Neuronal stem cell (in vitro differentiated cells): ENCODE data around the gene SERPINH1.

Experiments used
- DNase-seq: peaks from one replicate; pipeline ENCODE4 v3.0.0-alpha.2; 2013; ENCODE audit warnings: low spot score
- H2AFZ ChIP-seq: one replicate; pipeline ENCODE4 v1.6.1; 2013; ENCODE audit warnings: mild to moderate bottlenecking, low read length, inconsistent platforms
- H2AK5ac ChIP-seq: 2 replicates; pipeline ENCODE4 v1.6.1; 2013; ENCODE audit warnings: low read depth, mild to moderate bottlenecking, inconsistent platforms, low read length, moderate library complexity, mixed read lengths
- H2BK120ac ChIP-seq: 2 replicates; pipeline ENCODE4 v1.6.1; 2013; ENCODE audit warnings: low read depth, mild to moderate bottlenecking, inconsistent platforms, low read length, moderate library complexity, mixed read lengths
- H2BK12ac ChIP-seq: one replicate; pipeline ENCODE4 v1.6.1; 2013; ENCODE audit warnings: low read length, inconsistent platforms
- H2BK15ac ChIP-seq: 2 replicates; pipeline ENCODE4 v1.6.1; 2013; ENCODE audit warnings: mild to moderate bottlenecking, low read length, inconsistent platforms, mixed read lengths
- H2BK5ac ChIP-seq: one replicate; pipeline ENCODE4 v1.6.1; 2013; ENCODE audit warnings: inconsistent platforms, mild to moderate bottlenecking, low read length, moderate library complexity
- H3K14ac ChIP-seq: one replicate; pipeline ENCODE4 v1.6.1; 2013; ENCODE audit warnings: low read length, inconsistent platforms
- H3K18ac ChIP-seq: 2 replicates; pipeline ENCODE4 v1.6.1; 2013; ENCODE audit warnings: low read length, inconsistent platforms
- H3K23ac ChIP-seq: 2 replicates; pipeline ENCODE4 v1.6.1; 2013; ENCODE audit warnings: low read depth, mild to moderate bottlenecking, mixed read lengths, low read length, inconsistent platforms; ENCODE audit not compliant: poor library complexity
- H3K27ac ChIP-seq: replicated peaks from 3 replicates; pipeline ENCODE4 v1.5.1; 2013; ENCODE audit warnings: low read length, inconsistent platforms
- H3K27me3 ChIP-seq, 3 experiments: 2 replicates each; pipeline ENCODE4 v1.6.1; 2013; ENCODE audit warnings: low read length in 3 of 3, mild to moderate bottlenecking in 2 of 3, inconsistent platforms in 1 of 3, low read depth in 1 of 3, mixed read lengths in 1 of 3, moderate library complexity in 1 of 3; ENCODE audit not compliant: control insufficient read depth in 3 of 3, insufficient read depth in 3 of 3
- H3K36me3 ChIP-seq, 2 donors: replicated peaks in 1 of 2; 2 replicates each; pipeline ENCODE4 v1.6.1; 2013; ENCODE audit warnings: low read length in 2 of 2; ENCODE audit not compliant: control insufficient read depth in 2 of 2, insufficient read depth in 2 of 2
- H3K4ac ChIP-seq: 2 replicates; pipeline ENCODE4 v1.6.1; 2013; ENCODE audit warnings: inconsistent platforms, mild to moderate bottlenecking, low read length, moderate library complexity
- H3K4me1 ChIP-seq, 2 donors: 1 replicate in 1 of 2; 2 replicates in 1 of 2; pipeline ENCODE4 v1.6.1; 2013; ENCODE audit warnings: low read length in 2 of 2, low read depth in 1 of 2; ENCODE audit not compliant: control insufficient read depth in 2 of 2, insufficient read depth in 1 of 2
- H3K4me2 ChIP-seq: one replicate; pipeline ENCODE4 v1.6.1; 2013; ENCODE audit warnings: mild to moderate bottlenecking, low read length, inconsistent platforms; ENCODE audit not compliant: insufficient read depth, poor library complexity, severe bottlenecking
- H3K4me3 ChIP-seq, 2 donors: 2 replicates each; pipeline ENCODE4 v1.5.1; 2013; ENCODE audit warnings: low read length in 2 of 2, mild to moderate bottlenecking in 2 of 2, inconsistent platforms in 1 of 2, moderate library complexity in 1 of 2
- H3K79me1 ChIP-seq: one replicate; pipeline ENCODE4 v1.6.1; 2013; ENCODE audit warnings: low read depth, mild to moderate bottlenecking, inconsistent platforms, low read length, moderate library complexity
- H3K9ac ChIP-seq: one replicate; pipeline ENCODE4 v1.6.1; 2013; ENCODE audit warnings: mild to moderate bottlenecking, low read depth, low read length, inconsistent platforms; ENCODE audit not compliant: poor library complexity
- H3K9me3 ChIP-seq, 2 donors: replicated peaks in 1 of 2; 2 replicates each; pipeline versions ENCODE3 to v1.6.1; 2013; ENCODE audit warnings: low read length in 2 of 2, mild to moderate bottlenecking in 2 of 2, inconsistent platforms in 1 of 2, low read depth in 1 of 2, mixed read lengths in 1 of 2, moderate library complexity in 1 of 2; ENCODE audit not compliant: control insufficient read depth in 2 of 2, insufficient read depth in 1 of 2
- H4K8ac ChIP-seq: one replicate; pipeline ENCODE4 v1.6.1; 2013; ENCODE audit warnings: low read depth, mild to moderate bottlenecking, inconsistent platforms, low read length, moderate library complexity
- H4K91ac ChIP-seq: one replicate; pipeline ENCODE4 v1.6.1; 2013; ENCODE audit warnings: low read length, low read depth, mild to moderate bottlenecking, inconsistent platforms; ENCODE audit not compliant: poor library complexity
- WGBS, 2 donors: extraction: QIAGEN DNeasy Blood & Tissue Kit; methylation state at CpG; one replicate each; pipeline ENCODE4 v1.1.7; 2013; ENCODE audit warnings: missing lambda C conversion rate in 2 of 2, mixed read lengths in 1 of 2; ENCODE audit not compliant: insufficient read length in 2 of 2, insufficient replicate concordance in 1 of 2; ENCODE audit errors: extremely low coverage in 2 of 2; 5-methylcytosine and 5-hydroxymethylcytosine counted together

Gene SERPINH1

DNA sequence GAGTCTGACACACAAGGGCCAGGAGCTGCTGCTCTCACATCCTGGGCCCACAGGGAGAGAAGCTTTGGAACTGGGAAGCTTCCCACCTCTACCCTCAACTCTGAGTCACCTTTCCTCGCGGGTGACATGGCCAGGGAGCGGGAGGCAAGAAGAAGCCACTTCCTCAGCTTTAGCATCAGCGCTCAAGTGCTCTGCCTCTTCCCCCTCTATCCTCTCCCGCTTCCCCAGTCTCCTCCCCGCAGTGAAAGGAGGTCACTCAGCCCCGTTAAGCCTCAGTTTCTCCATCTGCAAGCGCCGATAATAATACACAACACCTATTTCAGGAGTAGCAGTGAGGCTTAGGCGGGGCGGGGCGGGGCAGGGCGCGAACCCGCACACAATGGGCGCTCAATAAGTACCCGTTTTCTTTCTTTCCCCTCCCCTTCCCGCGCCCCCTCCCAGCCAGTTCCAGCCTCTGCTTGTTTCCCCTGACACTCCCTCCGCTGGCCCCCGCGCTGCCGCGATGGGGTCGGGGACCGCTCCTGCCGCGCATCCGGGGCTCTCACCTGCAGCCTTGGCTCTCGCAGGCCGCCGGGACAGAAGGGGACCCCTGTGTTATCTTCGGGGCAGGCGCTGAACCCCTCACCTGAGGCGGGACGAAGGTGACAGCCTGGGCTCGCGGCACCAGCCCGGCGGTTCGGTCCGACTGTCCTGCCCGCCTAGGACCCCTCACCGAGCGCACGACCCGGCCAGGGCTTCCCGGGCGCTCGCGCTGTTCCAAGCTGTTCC lies 37.2 kb upstream of the SERPINH1 start:
- no CpG with 5 or more reads among the region's 51 CpGs for WGBS, 2 donors
- Histone ChIP-seq H2BK5ac (peak overlapping the region; percentile 42), H3K4me2 (peak overlapping the region; percentile 97), H3K18ac (peak overlapping the region; percentile 93), H3K9me3 (no peaks in the 10 kb centered on the region), H3K27ac (no peak overlapping the region), H2AK5ac (peak overlapping the region; percentile 80), H2BK120ac (peak overlapping the region; percentile 44), H3K36me3 (no peaks in the 10 kb centered on the region), H3K14ac (peak overlapping the region; percentile 43), H3K4me1 (peaks cover 12 to 18% of the 10 kb centered on the region in 2 donors), H3K4ac (no peak overlapping the region), H3K27me3 (peaks cover 0 to 58% (median 2%) of the 10 kb centered on the region in 3 experiments), H3K79me1 (no peaks in the 10 kb centered on the region), H3K4me3 (peak overlapping the region; percentile 70 to 94), H3K23ac (peak overlapping the region; percentile 57), H2BK12ac (peak overlapping the region; percentile 17), H4K8ac (no peak overlapping the region), H3K9ac (peak overlapping the region; percentile 96), H2BK15ac (peak overlapping the region; percentile 31), H4K91ac (no peak overlapping the region), H2AFZ (peak overlapping the region; percentile 97)
- peak; percentile 36 for DNase-seq

DNA sequence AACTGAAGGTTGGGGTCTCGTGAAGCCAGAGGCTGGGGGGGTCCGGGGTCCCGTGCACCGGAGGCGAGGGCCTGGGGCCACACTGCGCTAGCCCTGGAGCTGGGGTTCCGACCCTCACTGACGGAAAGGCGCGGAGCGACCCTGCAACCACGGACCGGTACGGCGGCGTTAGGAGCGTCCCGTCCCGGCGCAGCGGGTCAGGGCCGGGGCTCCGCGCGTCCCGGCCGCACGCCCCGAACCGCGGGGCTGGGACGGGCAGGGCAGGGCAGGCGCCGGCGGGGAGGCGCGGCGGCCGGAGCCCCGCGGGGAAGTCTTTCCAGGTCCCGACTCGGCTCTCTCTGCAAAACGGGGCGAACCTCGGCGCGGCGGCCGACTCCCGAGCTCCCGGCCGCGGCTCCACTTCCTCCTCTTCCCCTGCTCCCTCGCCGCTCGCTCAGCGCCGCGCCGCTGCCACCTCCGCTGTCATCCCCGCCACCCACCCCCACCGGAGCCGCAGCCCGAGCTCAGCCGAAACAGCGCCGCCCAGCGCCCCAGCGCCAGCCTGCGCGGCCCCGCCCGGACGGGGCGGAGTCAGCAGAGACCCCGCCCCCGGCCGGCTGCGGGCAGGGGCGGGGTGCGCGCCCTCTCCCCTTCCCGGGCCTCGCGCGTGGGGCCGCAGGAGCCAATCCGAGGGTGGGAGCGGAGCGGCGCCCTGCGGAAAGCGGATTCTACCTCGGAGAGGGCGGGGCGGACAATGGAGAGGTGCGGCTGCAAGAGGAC lies 36.4 kb upstream of the SERPINH1 start, which contains the start of gene GDPD5:
GDPD5 (minus strand) TSS at position 509 of the 759 bp plus-strand sequence. CDS start 48,206 bp downstream, outside the sequence.
- Histone ChIP-seq H2BK5ac (peak within 1 kb of the TSS; percentile 42), H2AK5ac (peak within 1 kb of the TSS; percentile 50), H3K4me3 (peak within 1 kb of the TSS; percentile 70 to 94), H3K9ac (peak within 1 kb of the TSS; percentile 97), H3K27ac (no peak within 1 kb of the TSS), H2BK120ac (peak within 1 kb of the TSS; percentile 44), H2BK12ac (peak within 1 kb of the TSS; percentile 17), H3K4me2 (peak within 1 kb of the TSS; percentile 97), H4K91ac (no peak within 1 kb of the TSS), H4K8ac (no peak within 1 kb of the TSS), H3K27me3 (peaks cover 0 to 51% (median 2%) of the 10 kb centered on the region in 3 experiments), H3K4me1 (peaks cover 12 to 18% of the 10 kb centered on the region in 2 donors), H2AFZ (peak within 1 kb of the TSS; percentile 97), H2BK15ac (peak within 1 kb of the TSS; percentile 31), H3K23ac (peak within 1 kb of the TSS; percentile 57), H3K79me1 (no peaks in the 10 kb centered on the region), H3K36me3 (no peaks in the 10 kb centered on the region), H3K9me3 (no peaks in the 10 kb centered on the region), H3K4ac (no peak within 1 kb of the TSS), H3K14ac (peak within 1 kb of the TSS; percentile 43), H3K18ac (peak within 1 kb of the TSS; percentile 93)
- WGBS, 2 donors, result no CpG with 5 or more reads among the region's 99 CpGs
- peak; percentile 88 for DNase-seq

DNA sequence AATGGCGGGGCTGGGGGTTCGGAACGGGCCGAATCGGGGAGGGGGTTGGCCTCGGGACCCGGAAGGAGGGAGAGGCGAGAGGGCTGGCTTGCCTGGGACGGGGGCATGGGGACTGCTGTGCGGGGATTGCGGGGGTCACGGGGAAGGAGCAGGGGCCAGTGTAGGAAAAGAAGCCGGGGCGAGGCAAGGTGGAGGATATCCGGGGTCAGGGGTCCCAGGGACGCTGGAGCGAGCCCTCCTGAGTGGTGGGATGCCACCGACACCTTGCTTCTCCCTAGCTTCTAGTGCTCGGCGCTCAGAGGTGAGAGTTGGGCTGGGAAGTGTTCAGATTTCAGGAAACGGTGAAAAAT lies 35.9 kb upstream of the SERPINH1 start:
- no peaks in the 10 kb centered on the region for H3K9me3 ChIP-seq
- peak overlapping the region; percentile 70 to 82 for H3K4me3 ChIP-seq
- no peaks in the 10 kb centered on the region for H3K79me1 ChIP-seq
- H3K23ac ChIP-seq, result peak overlapping the region; percentile 50
- no peak overlapping the region for H2BK15ac ChIP-seq
- peak overlapping the region; percentile 12 for H2BK120ac ChIP-seq
- peak overlapping the region; percentile 97 for H3K4me2 ChIP-seq
- no peak overlapping the region for H4K8ac ChIP-seq
- H2BK5ac ChIP-seq, result no peak overlapping the region
- WGBS, 2 donors, result no CpG with 5 or more reads among the region's 21 CpGs
- H3K36me3 ChIP-seq, result no peaks in the 10 kb centered on the region
- H3K27me3 ChIP-seq, result peaks cover 0 to 45% (median 2%) of the 10 kb centered on the region in 3 experiments
- no peak overlapping the region for H3K27ac ChIP-seq
- peaks cover 12 to 18% of the 10 kb centered on the region in 2 donors for H3K4me1 ChIP-seq
- H2AFZ ChIP-seq, result peak overlapping the region; percentile 97
- H2AK5ac ChIP-seq, result peak overlapping the region; percentile 50
- H3K14ac ChIP-seq, result no peak overlapping the region
- H3K4ac ChIP-seq, result no peak overlapping the region
- no peak overlapping the region for H2BK12ac ChIP-seq
- no peak overlapping the region for H4K91ac ChIP-seq
- peak overlapping the region; percentile 89 for H3K18ac ChIP-seq
- peak overlapping the region; percentile 97 for H3K9ac ChIP-seq
- no peak for DNase-seq

DNA sequence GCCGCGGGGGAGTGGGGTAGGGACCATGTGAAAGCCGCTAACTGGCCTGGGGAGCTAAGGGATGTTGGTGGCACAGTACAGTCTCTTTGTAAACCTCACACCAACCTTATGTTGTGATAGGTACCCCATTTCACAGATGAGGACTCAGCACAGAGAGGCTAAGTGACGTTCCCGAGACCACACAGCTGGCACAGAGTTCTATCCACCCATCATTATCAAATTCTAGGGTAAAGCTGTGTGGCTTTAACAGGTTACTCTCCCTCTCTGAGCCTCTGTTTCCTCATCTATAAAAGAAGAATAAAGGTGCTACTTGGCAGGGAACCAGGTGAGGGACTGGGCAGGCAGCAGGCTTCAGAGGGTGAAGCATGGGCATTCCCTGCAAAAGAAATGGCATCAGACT lies 34.9 kb upstream of the SERPINH1 start:
- no peaks in the 10 kb centered on the region for H3K36me3 ChIP-seq
- DNase-seq, result no peak
- no peak overlapping the region for H3K4me2 ChIP-seq
- no peak overlapping the region for H3K18ac ChIP-seq
- no peak overlapping the region for H2BK5ac ChIP-seq
- no peak overlapping the region for H3K4me3 ChIP-seq
- peaks cover 0 to 39% (median 2%) of the 10 kb centered on the region in 3 experiments for H3K27me3 ChIP-seq
- no peak overlapping the region for H2BK120ac ChIP-seq
- no peak overlapping the region for H2AFZ ChIP-seq
- no peaks in the 10 kb centered on the region for H3K79me1 ChIP-seq
- H3K4me1 ChIP-seq, result peaks cover 12 to 16% of the 10 kb centered on the region in 2 donors
- no peak overlapping the region for H2BK12ac ChIP-seq
- no peak overlapping the region for H3K23ac ChIP-seq
- no peak overlapping the region for H3K27ac ChIP-seq
- H2BK15ac ChIP-seq, result no peak overlapping the region
- H3K9ac ChIP-seq, result no peak overlapping the region
- H3K9me3 ChIP-seq, result no peaks in the 10 kb centered on the region
- no CpG with 5 or more reads among the region's 5 CpGs for WGBS, 2 donors
- H3K14ac ChIP-seq, result no peak overlapping the region
- H3K4ac ChIP-seq, result no peak overlapping the region
- no peak overlapping the region for H2AK5ac ChIP-seq
- no peak overlapping the region for H4K8ac ChIP-seq
- no peak overlapping the region for H4K91ac ChIP-seq
